Measurements from ENCODE around the gene RTF2.

RTF2 gene, protein sequence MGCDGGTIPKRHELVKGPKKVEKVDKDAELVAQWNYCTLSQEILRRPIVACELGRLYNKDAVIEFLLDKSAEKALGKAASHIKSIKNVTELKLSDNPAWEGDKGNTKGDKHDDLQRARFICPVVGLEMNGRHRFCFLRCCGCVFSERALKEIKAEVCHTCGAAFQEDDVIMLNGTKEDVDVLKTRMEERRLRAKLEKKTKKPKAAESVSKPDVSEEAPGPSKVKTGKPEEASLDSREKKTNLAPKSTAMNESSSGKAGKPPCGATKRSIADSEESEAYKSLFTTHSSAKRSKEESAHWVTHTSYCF
- 58.5 to 63.5 reads per million in 2 experiments for total RNA-seq

DNA sequence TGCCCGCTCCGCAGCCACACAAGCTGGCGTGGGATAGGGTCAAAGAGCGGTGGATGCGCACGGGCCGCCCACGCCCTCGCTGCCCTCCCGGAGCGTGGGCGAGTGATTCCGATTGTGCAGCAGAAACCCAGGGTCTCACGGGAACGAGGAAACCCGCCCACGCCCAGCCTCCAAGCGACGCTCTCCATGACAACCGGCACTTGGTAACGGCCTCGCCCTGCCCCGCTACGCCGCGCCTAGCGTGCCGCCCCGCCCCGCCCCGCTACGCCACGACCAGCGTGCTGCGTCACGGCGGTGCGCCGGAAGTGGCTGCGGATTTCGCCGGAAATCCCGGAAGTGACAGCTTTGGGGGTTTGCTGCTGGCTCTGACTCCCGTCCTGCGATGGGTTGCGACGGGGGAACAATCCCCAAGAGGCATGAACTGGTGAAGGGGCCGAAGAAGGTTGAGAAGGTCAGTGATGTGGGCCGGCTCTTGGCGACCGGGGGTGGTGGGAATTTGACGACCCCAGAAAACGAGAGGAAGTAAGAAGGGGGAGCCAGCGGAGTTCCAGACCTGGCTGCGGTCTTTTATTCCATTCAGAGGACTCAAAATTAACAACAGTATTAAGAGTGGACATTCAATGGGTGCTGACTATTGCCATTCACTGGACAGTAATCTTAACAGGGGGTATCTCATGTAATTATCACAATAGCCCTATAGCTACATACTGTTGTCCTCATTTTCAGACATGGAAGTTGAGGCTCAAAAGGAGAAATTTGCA, at the start of gene RTF2:
Gene RTF2 (plus strand): TSS at position 312 of the 761 bp plus-strand sequence. CDS start 71 bp downstream, at position 383.
- DNase-seq (ENCODE audit: low read depth) = peak; percentile 92

DNA sequence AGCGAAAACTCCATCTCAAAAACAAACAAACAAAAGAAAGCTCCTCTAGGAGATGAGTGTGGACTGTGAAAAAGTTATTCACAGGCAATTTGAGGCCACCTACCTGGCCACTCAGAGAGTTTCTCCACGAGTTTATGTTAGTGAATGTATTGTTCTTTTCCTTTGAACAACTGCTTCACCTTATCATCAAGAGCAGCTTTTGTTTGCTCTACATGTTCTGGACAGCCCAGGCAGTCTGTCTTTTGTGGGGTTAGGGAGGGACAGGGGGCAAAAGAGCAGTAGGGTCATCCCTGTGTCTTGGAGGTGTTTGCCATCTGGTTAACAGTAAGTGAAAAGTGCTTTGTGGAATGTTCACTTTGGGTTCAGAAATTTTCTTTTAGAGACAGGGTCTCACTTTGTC, 48.4 kb upstream of the RTF2 start:
- no peak for DNase-seq (ENCODE audit: low read depth)

DNA sequence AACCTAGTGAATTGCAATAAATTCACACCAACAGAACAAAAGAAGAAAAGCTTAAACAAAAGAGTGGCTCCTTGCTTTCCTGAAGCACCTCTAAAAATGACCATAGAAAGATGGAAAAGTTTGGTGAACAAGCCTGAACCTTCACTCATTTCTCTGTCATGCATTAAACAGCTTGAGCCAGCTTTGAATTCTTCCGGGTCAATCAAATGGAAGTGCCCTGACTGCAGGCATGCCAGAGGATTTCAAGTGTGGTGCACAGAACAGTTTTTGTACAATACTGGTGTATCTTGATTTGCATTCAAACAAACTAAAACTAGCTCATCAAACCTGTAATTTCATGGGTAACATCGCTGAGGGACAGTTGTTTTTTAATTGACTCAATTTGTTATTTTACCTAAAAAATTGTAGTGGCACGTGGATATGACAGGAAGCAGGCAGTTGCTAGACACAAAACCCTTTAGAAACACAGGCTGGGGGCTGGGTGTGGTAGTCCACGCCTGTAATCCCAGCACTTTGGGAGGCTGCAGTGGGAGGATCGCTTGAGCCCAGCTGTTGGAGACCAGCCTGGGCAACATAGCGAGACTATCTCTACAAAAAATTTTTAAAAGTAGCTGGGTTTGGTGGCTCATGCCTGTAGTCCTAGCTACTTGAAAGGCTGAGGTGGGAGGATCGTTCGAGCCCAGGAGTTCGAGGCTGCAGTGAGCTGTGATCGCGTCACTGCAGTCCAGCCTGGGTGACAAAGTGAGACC, 47.3 kb upstream of the RTF2 start:
- no peak for DNase-seq (ENCODE audit: low read depth)

GRCh38 chr20:56422076-56422823, 46.2 kb upstream of the RTF2 start:
- DNase-seq (ENCODE audit: low read depth) = no peak

GRCh38 chr20:56422824-56423189, 45.6 kb upstream of the RTF2 start:
- DNase-seq (ENCODE audit: low read depth) = no peak

GRCh38 chr20:56423211-56423610, 45.2 kb upstream of the RTF2 start:
- DNase-seq (ENCODE audit: low read depth) = no peak

DNA sequence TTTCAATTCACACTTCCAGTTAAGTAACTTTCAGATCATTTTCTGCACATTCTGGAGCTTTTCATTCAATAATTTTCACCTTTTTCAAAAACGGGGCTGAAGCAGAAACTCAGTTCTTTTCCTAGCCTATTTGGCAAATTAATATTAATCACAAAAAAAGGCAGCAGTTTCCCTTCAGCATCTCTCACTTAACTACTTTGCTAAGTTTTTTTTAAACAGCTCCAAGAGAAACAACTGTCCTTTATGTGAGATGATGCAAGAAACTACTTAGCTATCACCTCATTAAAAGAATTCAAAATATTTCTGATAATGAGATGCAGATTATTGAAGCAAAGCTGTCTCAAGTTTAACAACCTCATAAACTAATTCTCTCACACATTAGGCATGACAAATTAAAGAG, 44.5 kb upstream of the RTF2 start:
- no peak for DNase-seq (ENCODE audit: low read depth)

DNA sequence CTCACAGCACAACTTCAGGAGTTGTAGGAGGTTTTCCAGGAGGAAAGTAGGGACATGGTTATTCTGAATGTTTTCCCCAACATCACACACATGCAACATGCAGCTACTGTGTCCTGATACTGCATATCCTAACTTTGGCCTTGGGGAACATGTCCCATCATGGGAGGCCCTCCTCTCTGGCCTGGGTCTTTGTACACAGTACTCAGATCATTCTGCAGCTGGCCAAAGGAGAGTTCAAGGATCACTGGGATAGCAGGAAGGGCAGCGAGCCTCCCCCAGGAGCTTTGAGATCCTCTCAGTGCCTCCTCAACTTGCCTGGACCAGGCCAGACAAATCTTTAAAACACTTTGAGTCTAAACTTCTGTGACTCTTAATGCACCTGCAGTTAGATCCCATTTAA, 43.5 kb upstream of the RTF2 start:
- DNase-seq (ENCODE audit: low read depth) = no peak

DNA sequence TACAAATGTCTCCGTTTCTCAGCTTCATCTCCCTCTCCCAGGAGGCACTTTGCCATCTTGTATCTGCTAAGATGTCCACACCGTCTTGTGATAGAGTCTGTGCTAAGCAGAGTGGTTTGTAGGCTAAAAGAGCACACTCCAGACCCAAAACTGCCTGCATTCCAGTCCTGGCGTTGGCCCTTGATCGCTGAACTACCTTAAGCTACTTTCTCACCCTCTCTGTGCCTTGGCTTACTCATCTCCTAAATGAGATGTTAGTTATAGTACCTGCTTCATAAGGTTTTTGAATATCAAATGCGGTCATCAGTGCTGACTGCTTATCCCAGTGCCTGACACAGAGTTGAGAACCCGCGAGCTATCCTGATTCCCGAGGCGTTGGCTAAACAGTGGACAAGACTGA, 42.4 kb upstream of the RTF2 start:
- no peak for DNase-seq (ENCODE audit: low read depth)

- DNase-seq (ENCODE audit: low read depth) = no peak
Observed at GRCh38 chr20:56426926-56427325, 41.5 kb upstream of the RTF2 start.

DNA sequence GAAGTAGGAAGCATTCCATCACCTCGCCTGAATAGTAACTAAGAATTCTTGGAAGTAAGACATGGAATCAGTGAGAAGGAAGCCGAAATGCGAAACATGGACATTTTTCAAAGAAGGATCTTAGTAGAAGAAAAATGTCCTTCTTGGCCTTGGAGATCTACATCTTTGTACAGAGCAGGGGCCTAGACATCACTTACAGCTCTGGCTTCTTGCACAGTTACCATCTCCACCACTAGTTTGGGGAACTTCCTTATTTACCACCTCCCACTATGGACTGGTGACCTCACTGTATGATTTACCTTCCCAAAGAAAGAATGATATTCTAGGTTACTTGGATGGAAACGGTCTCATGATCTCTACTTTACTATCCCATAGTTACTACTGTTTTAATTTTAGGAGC, 40.6 kb upstream of the RTF2 start:
- DNase-seq (ENCODE audit: low read depth) = no peak

- no peak for DNase-seq (ENCODE audit: low read depth)
Observed at GRCh38 chr20:56428410-56428809, 40.0 kb upstream of the RTF2 start.

- no peak for DNase-seq (ENCODE audit: low read depth)
Observed at GRCh38 chr20:56428881-56429280, 39.5 kb upstream of the RTF2 start.

DNA sequence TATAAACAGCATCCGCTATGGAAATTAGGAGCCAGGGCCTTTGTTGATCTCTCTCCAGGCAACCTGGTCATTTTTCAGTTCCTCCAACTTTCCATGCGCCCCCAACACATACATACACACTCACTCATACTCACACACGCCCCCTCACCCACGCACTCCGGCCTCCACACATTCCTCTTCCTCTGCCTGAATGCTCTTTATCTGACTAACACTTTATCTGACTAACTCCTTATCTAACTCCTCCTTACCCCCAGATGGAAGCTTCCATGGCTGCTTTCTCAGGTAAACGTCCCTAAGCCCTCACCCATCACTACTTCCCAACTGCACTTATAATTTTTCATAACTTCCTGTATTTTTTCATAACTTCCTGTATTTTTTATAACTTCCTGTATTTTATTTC, 38.9 kb upstream of the RTF2 start:
- DNase-seq (ENCODE audit: low read depth) = no peak

DNA sequence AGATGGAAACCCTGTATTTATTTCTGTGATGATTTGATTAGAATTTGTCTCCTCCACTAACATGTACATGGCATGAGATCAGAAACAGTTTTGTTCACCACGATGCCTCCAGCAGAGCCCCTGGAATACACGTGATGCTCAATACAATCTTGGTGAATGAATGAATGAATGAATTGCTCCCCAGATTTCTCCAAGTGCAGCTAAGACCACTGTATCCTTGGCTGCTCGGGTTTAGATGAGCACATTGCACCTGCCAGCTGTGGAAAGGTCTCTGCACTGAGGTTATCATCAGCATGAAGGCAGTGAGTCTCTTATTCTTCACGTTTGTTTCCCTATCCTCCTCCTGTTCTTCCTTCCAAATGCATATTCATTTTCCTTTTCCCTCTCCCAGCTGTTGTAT, 38.5 kb upstream of the RTF2 start:
- DNase-seq (ENCODE audit: low read depth) = no peak

GRCh38 chr20:56430461-56430860, 38.0 kb upstream of the RTF2 start:
- DNase-seq (ENCODE audit: low read depth) = no peak

- DNase-seq (ENCODE audit: low read depth) = no peak
Observed at GRCh38 chr20:56430957-56431356, 37.5 kb upstream of the RTF2 start.

DNA sequence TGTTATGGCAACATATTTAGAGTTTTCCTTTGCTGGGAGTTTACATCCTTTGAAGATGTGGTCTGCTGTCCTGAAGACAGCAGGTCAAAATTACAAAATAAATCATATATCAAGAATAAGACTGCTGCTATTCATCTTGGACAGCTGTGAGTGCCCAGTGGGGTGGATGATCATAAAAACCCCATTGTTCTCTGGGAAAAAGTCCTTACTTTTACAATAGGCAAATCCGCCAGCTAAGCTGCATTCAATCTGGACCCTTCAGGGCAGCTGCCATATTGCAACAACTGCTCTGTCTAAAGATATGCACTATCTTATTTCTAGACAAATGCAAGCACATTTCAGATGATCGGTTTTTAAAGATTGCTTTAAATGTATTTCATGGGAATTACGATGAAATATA, 37.0 kb upstream of the RTF2 start:
- DNase-seq (ENCODE audit: low read depth) = no peak

GRCh38 chr20:56433221-56433879, 35.1 kb upstream of the RTF2 start:
- no peak for DNase-seq (ENCODE audit: low read depth)

DNA sequence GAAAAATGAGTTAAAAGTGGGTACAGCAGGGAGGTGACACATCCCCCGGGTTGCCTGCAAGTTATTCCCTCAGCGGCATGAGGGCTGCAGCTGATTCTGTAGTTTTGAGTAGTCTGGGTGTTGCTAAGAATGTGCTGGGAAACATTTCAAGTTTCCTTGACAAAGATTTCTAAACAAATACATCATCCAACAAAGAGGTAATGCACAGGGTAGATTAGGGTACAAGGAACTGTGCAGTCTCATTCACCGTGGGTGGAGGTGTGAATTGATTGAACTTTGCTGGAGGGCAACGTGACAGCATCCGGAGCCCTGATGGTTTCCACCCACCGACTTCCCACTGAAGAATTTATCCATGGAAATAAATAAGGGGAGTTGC, 34.6 kb upstream of the RTF2 start:
- DNase-seq (ENCODE audit: low read depth) = no peak

DNA sequence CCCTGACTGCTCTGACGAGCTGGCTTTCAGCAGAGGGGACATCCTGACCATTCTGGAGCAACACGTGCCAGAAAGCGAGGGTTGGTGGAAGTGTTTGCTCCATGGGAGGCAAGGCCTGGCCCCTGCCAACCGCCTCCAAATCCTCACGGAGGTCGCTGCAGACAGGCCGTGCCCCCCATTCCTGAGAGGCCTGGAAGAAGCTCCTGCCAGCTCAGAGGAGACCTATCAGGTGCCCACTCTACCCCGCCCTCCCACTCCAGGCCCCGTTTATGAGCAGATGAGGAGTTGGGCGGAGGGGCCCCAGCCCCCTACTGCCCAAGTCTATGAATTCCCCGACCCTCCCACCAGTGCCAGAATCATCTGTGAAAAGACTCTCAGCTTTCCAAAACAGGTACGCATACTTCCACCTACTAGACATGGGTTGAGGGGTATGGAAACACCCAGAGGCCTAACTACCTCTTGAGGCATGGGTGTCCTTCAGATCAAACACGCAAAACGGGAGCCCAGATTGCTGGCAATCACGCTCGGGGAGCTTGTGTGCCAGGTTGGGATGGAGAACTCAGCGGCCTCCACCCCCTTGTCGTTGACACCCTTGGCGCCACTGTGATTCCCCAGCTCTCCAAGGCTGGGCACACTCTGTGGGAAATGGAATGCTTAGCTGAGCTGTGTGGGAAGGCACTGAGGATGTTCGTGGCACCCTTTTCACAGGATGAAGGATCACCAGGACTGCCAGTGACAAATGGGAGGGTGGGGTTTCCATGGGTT, 31.0 kb upstream of the RTF2 start:
- no peak for DNase-seq (ENCODE audit: low read depth)
